K562 treated with DMSO at 1 percent for 12 hours (cell line): ENCODE measurements around the gene TRAF4. TPM values are rescaled to one million over a fixed set of nuclear protein-coding genes. Genes with fewer than 3 reads are reported as not detected.

Experiments used
- total RNA-seq: library from RNA; unstranded; fragments of 300-600 nt; gene quantifications from 2 replicates; pipeline ENCODE4 v1.2.3, GENCODE V29; 2022; ENCODE audit not compliant: insufficient read depth

TRAF4 gene, protein sequence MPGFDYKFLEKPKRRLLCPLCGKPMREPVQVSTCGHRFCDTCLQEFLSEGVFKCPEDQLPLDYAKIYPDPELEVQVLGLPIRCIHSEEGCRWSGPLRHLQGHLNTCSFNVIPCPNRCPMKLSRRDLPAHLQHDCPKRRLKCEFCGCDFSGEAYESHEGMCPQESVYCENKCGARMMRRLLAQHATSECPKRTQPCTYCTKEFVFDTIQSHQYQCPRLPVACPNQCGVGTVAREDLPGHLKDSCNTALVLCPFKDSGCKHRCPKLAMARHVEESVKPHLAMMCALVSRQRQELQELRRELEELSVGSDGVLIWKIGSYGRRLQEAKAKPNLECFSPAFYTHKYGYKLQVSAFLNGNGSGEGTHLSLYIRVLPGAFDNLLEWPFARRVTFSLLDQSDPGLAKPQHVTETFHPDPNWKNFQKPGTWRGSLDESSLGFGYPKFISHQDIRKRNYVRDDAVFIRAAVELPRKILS
- 104 and 114 TPM in 2 replicates for total RNA-seq

DNA sequence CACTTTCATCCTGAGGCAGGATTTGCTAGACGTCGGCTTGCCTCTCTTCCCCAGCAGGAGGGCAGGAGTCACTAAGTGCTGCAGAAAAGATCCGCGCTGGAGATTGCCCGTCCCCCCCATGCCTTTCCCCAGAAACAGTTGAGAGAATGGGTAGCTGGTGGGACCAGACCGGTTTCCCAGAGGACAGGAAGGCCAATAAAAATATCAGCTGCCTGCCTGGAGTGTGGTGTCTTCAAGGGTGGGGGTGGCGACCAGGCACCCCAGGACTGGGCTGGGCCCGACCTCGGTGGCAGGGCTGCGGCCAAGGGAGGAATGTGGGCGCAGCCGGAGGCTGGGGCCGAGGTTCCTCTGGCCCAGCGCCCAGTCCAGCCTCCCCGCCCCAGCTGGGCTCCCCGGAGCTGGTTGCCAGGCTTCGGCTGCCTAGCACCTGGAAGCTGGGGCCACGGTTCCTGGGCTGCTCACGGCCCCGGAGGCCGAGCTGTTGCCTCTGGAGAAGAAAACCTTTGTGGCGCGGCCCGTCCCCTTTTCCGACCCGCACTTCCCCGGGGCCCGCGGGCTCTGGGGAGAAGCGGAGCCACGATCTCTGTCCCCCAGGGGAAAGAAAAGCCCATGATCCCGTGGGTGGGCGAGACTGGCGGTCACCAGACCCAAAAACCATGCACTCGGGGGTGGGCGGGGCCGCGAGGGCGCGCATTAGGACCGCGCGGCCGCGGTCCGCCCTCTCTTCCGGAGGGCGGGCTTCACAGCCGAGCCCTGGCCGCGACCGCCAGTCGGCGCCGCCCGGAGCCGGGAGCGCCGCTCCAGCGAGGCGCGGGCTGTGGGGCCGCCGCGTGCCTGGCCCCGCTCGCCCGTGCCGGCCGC lies at the start of gene TRAF4:
Gene TRAF4, plus strand, starts transcription at position 769 of the 861 bp plus-strand sequence. CDS start 102 bp downstream, outside the sequence.

DNA sequence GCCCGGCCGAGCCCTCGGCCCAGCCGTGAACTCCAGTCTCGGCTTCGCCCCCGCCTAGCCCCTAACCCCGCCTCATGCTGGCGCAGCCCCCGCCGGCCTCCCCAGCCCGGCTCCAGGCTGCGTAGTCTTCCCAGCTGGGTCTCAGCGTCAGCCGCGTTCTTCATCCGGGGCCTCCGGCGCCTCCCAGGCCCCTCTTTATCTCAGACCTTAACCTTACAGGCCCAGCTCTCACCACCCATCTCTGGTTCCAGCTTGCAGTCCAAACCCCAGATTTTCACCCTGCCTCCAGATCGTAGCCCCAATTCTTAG lies 32.1 kb upstream of the TRAF4 start, which contains the start of gene PROCA1:
Gene PROCA1, minus strand, starts transcription at position 166 of the 309 bp plus-strand sequence. CDS start 228 bp downstream, outside the sequence.

DNA sequence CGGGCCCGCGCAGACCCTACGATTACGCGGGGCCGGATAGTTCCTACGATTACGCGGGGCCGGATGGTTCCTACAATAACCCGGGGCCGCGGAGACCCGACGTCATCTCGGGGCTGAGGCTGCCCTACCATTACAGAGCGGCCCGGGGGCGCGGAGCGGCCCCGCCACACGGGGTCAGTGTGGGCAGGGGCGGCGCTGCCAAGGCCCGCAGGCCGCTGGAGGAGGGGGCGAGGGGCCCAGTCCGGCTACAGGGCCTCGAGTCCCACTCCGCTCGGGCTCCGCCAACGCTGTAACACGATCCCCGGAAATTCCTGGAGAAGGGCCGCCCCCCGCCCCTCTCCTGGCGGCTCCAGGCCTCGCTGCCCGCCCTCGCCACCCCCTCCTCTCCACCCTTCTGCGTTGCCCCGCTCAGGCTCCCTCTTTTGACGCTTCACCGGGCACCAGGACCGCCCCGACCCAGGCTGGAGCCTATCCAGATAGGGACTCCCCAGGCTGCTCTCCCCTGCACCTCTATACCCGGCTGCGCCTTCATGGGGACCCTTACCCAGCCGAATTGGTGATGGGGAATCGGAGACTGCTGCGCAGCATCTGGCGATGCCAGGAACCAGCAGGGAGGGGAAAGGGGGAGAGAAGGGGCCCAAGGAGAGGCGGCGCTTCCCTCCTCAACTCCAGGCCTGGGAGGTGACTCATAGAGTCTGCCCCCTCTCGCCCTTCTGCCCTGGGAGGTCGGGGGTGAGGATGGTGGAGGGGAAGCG lies 26.1 kb upstream of the TRAF4 start, which contains the start of gene RAB34:
Gene RAB34, minus strand, starts transcription at position 291 of the 755 bp plus-strand sequence. CDS start 602 bp downstream, outside the sequence.

DNA sequence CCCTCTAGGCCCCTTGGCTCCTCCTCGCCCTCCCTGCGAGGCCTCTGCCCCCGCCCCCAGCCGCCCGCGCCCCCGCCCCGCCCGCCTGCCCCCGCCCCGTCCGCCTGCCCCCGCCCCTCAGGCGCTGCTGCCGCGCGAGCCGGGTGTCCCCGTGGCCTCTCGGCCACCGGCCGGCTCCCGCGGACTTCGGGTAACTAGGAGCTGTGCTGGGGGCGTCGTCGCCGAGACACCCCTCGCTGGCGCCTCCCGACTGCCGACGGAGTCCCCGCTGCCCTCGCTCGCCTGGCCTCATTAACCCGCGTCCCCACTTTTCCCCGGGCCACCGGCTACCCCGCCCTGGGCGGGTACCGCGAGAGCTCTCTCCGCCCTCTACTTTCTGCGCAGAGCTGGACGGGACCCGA lies 17.6 kb upstream of the TRAF4 start, which contains the start of gene TLCD1:
Gene TLCD1, minus strand, starts transcription at position 8 of the 401 bp plus-strand sequence. CDS start 136 bp downstream, outside the sequence.

DNA sequence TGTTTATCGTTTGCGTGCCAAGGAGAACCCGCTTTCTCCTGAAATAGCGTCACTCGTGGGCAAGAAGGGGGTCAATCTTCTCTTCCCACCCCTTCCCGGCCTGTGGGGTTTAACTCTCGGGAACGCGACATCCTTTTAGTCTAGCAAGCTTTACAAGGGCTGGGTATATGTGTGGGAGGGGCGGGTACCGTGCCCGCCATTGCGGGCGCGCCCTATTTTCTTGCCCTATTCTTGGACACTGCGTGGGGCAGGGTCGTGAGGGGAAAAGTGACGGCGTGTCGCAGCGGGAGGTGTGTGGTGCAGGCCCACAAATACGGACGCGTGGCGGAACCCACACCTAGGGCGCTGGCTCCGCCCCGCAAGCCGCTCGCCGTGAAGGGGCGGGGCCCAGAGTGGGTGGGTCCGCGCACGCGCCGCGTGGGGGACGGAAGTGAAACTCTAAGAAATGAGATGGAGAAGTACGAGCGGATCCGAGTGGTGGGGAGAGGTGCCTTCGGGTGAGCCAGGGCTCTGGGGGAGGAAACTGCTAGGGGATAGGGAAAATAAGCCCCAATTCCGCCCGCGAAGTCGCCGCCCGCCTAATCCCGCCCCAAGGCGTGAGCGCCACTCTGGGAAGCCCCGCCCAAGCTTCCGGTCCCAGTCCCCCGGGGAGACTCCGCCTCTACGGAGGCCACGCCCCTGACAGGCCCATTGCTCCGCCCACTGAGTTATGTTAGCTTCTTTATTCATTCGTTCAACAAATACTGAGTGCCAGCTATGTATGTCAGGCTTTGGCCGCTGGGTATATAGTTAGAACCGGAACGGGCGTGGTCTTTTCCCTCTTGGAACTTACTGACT lies 15.2 kb upstream of the TRAF4 start, which contains the start of gene NEK8:
Gene NEK8, plus strand, starts transcription at position 425 of the 837 bp plus-strand sequence. Its CDS starts 26 bp downstream, at position 451.

Other genes with a start within 250 kb of the TRAF4 start
- gene FOXN1, start 237.7 kb upstream of the TRAF4 start, total RNA-seq, result not detected in 2 replicates
- 39.8 and 45.5 TPM in 2 replicates for gene UNC119, start 191.4 kb upstream of the TRAF4 start, total RNA-seq
- 53.7 and 110 TPM in 2 replicates for gene PIGS, start 172.5 kb upstream of the TRAF4 start, total RNA-seq
- gene ALDOC, start 167.1 kb upstream of the TRAF4 start, total RNA-seq, result 40.3 and 62.1 TPM in 2 replicates
- gene SPAG5, start 145.0 kb upstream of the TRAF4 start, total RNA-seq, result 98.4 and 152 TPM in 2 replicates
- 4.1 and 22.2 TPM in 2 replicates for gene RSKR, start 129.8 kb upstream of the TRAF4 start, total RNA-seq
- 18.5 and 92.2 TPM in 2 replicates for gene BLTP2, start 98.9 kb upstream of the TRAF4 start, total RNA-seq
- gene SDF2, start 82.1 kb upstream of the TRAF4 start, total RNA-seq, result 70.9 and 90.0 TPM in 2 replicates
- 29.5 and 79.1 TPM in 2 replicates for gene SUPT6H, start 81.8 kb upstream of the TRAF4 start, total RNA-seq
- 3.8 and 8.4 TPM in 2 replicates for gene PROCA1, start 32.1 kb upstream of the TRAF4 start, total RNA-seq
- not detected in 2 replicates for gene RAB34, start 26.1 kb upstream of the TRAF4 start, total RNA-seq
- gene RPL23A, start 24.0 kb upstream of the TRAF4 start, total RNA-seq, result 2,324 and 3,638 TPM in 2 replicates
- 7.9 and 10.9 TPM in 2 replicates for gene TLCD1, start 17.8 kb upstream of the TRAF4 start, total RNA-seq
- gene NEK8, start 15.2 kb upstream of the TRAF4 start, total RNA-seq, result 2.8 and 3.3 TPM in 2 replicates
- 6.6 and 34.6 TPM in 2 replicates for gene FAM222B, start 98.8 kb downstream of the TRAF4 start, total RNA-seq
- 74.7 and 97.3 TPM in 2 replicates for gene ERAL1, start 111.0 kb downstream of the TRAF4 start, total RNA-seq
- 151 and 177 TPM in 2 replicates for gene FLOT2, start 153.7 kb downstream of the TRAF4 start, total RNA-seq
- gene DHRS13, start 159.1 kb downstream of the TRAF4 start, total RNA-seq, result 38.6 TPM in 2 replicates
- 18.9 and 26.7 TPM in 2 replicates for gene PHF12, start 207.5 kb downstream of the TRAF4 start, total RNA-seq